Stimulated activated CD8-positive, alpha-beta memory T cell treated with anti-CD3 and anti-CD28 coated beads, Interleukin-15, amount 100 ng/mL, for 1 hour (primary cell): Measurements from ENCODE around the gene SNX8.
A peak's percentile ranks its signal among the peaks of the same experiment; 100 is the strongest.
"Not testable (repeated sequence)": the region's sequence is repeated elsewhere in the genome, so short reads cannot be mapped to it uniquely, and the experiment has no call there.

Source experiments
- DNase-seq: peaks from one replicate; pipeline ENCODE4 v3.0.0-alpha.2; 2020; ENCODE audit warnings: low read depth

SNX8 gene, protein sequence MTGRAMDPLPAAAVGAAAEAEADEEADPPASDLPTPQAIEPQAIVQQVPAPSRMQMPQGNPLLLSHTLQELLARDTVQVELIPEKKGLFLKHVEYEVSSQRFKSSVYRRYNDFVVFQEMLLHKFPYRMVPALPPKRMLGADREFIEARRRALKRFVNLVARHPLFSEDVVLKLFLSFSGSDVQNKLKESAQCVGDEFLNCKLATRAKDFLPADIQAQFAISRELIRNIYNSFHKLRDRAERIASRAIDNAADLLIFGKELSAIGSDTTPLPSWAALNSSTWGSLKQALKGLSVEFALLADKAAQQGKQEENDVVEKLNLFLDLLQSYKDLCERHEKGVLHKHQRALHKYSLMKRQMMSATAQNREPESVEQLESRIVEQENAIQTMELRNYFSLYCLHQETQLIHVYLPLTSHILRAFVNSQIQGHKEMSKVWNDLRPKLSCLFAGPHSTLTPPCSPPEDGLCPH

DNA sequence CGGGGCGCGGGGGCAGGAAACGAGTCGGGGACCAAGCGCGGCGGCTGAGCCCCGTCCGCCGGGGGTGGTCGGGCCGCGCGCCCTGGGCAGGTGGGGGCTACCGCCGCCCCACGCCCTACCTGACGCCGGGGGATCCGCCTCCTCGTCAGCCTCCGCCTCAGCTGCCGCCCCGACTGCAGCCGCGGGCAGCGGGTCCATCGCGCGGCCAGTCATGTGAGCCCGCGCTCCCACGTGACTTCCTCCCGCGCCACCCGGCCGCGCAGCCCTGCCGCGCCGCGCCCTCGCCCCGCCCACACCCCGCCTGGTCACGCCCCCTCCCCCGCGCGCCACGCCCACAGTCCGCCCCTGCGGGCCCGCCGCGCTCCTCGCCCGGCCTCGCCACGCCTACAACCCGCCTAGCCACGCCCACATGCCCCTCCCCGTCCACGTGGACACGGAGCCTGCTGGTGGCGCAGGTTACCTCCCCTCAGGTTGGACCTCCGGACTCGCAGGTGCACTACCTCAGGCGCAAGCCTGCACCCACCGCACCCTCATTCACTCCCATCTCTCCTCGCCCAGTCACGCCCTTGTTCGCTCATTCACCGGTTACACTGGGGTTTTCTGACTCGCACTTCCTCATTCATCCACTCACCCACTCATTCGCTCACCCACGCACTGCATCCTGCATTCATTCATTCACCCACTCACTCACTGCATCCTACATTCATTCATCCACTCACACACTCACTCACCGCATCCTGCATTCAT lies at the start of gene SNX8:
Gene SNX8, minus strand, starts transcription at position 233 of the 747 bp plus-strand sequence. Its CDS starts 20 bp downstream, at position 213.
- peak; percentile 98 for DNase-seq

DNA sequence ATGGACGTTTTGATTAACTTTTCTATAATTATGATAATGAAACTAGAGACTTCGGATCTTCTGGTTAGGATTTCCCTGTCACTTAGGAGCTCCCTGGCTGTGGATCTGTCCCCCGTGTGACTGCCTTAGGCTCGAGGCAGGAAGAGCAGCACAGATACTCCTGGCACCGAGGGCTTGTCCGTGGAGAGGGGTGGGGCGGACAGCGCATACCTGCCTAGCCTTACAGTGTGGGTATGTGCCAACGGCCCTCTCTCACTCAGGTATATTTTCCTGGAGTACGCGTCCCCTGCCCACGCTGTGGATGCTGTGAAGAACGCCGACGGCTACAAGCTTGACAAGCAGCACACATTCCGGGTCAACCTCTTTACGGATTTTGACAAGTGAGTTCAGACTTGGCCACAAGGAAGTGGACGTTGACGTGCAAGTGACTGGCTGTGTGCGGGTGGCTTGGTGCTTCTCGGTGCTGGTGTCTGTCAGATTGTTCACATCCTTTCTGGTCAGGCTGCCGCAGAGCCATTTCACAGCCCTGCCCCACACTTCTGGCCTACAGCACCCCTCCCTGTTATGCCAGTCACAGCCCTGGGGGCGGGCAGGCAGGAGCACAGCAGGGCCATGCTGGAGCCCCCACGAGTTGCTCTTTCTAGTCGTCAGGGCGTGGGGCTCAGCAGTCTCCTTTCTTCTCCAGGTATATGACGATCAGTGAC lies 48.3 kb upstream of the SNX8 start:
- no peak for DNase-seq

DNA sequence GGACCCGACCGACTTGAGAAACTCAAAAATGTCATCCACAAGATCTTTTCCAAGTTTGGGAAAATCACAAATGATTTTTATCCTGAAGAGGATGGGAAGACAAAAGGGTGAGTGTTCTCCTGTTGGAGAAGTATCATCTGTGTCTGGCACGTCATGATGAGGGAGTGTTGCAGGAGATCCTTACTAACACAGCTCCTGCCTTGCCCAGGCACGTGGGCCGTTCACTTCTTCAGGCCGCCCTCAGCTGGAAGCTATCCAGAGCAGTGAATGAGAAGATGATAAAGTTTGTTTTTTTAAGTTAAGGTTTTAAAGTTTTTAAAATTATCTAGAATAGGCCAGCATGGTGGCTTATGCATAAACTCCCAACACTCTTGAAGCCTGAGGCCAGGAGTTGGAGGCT lies 46.6 kb upstream of the SNX8 start:
- no peak for DNase-seq

DNA sequence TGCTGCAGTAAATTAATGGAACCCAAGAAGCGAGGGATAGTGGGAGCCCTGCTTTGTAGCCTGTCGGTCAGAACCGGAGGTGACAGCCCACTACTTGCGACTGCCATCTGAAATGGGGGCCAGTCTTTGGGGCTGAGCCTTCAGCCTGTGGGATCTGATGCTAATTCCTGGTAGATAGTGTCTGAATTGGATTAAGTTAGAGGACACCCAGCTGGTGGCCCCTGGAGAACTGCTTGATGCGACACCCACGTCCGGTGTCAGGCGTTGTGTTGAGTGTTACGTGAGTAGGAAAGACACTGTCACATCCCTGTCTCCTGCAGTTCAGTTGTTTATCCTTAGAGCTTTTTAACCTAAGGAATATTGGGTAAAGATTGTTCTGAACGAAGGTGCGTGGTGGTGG lies 45.4 kb upstream of the SNX8 start:
- DNase-seq: no peak

DNA sequence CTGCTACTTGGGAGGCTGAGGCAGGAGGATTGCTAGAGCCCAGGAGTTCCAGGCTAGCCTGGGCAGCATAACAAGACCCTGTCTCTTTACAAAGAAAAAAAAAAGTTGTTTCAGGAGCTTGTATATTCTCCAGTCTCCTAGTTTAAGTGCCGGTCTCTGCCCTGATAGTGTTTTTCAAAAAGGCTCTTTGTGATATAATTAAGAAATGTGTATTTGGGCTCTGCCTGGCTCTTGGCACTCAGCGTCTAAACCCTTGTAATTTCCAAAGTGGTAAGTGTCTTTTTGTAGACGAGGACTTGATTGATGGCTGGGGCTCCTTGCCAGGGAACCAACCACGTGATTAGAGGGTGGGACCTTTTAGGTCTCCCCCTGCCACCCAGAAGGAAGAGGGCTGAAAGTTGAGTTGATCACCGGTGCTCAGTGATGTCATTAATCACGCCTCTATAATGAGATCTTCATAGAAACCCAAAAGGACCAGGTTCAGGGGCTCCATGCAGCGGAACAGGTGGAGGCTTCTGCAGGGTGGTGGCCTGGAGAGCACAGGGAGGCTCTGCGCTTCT lies 44.8 kb upstream of the SNX8 start:
- DNase-seq: no peak

DNA sequence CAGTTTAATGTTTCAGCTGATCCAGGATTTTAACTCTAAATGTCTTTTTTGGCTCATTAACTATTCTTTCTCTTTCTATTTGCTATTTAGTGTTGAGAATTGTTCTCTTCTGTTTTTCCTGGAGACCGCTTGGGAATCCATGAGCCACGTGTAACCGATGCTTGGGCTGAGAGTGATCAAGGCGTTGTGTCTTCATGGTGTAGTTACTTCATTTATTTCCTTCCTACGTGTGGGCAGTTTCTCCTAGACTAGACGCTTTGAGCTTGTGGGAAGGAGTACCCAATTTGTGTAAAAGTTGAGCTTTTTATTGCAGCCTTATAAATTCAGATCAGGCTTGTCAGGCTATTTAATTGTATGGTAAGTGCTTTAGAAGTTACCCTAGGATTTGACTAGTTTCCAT lies 43.3 kb upstream of the SNX8 start:
- DNase-seq: no peak

DNA sequence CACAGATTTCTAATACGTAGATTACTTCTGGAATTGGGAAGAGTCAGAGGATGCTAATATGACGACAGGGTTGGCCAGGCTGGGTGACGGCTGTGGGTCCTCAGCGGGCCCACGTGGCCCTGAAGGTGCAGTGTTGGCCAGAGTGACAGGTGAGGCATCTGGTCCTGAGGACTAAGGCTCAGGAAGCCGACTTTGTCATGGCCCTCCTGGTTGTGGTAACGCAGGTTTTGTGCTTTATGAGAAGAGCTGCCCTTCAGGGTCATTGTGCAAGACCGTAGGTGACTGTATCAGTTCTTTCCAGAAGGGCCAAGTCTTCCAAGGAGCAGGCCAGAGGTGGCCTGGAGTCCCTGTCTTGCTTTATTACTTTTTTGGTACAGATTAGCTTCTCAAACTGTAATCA lies 42.9 kb upstream of the SNX8 start:
- no peak for DNase-seq

DNA sequence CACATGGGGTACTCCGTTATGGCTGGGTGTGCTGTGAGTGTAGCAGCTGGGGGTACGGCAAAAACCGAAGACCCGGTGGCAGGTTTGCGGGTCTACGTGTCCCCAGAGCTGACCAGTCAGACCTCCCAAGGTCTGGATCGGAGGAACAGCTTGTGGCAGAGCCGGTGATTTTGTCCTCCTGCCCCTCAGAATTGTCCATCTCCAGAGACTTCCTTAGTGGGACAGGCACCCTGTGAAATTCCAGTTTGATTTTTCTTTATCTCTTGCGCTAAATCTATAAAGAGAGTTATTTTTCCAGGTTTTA lies 41.4 kb upstream of the SNX8 start:
- DNase-seq: no peak

DNA sequence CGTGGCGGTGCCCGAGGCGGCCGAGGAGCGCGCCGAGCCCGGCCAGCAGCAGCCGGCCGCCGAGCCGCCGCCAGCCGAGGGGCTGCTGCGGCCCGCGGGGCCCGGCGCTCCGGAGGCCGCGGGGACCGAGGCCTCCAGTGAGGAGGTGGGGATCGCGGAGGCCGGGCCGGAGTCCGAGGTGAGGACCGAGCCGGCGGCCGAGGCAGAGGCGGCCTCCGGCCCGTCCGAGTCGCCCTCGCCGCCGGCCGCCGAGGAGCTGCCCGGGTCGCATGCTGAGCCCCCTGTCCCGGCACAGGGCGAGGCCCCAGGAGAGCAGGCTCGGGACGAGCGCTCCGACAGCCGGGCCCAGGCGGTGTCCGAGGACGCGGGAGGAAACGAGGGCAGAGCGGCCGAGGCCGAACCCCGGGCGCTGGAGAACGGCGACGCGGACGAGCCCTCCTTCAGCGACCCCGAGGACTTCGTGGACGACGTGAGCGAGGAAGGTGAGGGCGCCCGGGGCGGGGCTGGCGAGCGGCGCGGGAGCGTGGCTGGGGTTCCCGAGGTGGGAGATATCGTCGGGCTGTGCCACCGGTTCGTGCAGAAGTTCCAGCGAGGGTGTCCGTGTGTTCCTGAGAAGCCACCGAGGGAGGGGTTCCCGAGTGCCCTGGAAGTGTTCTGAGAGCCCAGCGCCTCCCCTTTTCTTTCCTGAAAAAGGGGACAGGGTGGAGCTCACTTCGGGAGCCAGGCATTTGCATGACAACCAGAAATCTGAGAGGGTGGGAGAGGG lies 40.9 kb upstream of the SNX8 start:
- DNase-seq: no peak

DNA sequence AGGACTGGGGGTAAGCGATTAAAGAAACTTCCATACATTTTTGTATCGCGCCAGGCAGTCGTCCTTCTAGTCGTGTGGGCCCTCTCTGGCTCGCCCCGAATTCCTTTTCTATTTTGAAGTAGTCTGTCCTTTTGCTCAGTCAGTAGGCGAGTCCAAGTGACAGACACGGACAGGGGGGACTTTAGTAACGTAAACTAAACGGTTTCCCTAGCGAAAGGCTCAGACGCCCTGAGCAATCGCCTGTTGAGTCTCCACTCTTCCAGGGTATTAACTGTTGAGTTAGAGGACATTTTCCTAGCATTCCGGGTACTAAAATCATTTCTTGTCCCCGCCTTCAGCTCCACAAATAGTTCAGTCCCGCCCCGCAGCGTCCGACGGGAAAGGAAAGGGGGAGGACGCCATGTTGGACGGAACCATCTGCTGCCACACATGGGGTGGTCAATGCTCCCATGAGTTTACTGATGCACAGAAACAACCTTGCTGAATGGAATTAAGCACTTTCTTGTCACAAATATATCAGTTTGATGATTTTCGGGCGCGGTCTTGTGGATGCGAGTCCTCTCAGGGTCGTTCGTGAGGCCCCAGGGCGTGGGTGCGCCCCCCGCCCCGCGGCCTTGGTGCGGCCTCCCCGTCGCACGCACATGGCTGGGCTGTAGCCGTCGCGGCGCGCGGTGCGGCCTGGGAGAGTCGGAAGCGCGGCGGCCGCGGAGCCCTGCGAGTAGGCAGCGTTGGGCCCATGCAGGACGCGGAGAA lies 40.1 kb upstream of the SNX8 start, which contains the start of gene EIF3B:
Gene EIF3B, plus strand, starts transcription at position 642 of the 753 bp plus-strand sequence. Its CDS starts 95 bp downstream, at position 737.
- DNase-seq: peak; percentile 77

DNA sequence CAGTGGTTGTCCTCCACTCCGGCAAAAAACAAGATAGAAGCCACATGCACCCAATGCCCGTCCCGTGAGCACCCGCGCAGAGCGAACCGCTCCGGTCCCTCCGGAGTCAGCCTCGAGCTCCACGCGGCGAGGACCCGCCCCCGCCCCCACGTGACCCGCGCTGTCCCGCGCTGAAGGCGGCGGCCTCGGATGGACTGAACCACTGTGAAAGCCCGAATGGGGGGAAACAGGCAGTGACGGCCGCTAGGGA lies 39.6 kb upstream of the SNX8 start:
- DNase-seq: peak; percentile 76

DNA sequence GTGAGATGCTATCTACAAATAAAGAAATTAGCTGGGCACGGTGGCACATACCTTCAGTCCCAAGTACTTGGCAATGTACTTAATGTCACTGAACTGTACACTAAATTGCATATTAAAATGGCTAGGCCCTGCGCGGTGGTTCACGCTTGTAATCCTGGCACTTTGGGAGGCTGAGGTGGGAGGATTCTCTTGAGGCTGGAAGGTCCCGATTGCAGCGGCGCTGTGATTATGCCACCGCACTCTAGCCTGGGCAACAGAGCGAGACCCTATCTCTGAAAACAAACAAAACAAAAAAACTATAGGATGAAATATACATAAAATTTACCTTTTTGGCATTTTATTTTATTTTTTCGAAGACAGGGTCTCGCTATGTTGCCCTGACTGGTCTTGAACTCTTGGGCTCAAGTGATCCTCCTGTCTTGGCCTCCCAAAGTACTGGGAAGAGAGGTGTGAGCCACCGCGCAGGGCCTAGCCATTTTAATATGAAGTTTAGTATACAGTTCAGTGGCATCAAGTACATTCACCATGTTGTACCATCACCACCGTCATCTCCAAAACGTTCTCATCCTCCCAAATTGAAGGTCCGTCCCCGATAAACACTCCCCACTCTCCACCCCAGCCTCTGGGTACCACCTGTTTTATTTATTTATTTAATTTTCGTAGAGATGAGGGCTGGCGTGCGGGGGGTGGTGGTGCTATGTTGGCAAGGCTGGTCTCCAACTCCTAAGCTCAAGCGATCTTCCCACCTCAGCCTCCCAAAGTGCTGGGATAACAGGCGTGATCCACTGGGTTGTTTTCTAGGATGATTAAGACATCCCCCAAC lies 39.1 kb upstream of the SNX8 start:
- no peak for DNase-seq

DNA sequence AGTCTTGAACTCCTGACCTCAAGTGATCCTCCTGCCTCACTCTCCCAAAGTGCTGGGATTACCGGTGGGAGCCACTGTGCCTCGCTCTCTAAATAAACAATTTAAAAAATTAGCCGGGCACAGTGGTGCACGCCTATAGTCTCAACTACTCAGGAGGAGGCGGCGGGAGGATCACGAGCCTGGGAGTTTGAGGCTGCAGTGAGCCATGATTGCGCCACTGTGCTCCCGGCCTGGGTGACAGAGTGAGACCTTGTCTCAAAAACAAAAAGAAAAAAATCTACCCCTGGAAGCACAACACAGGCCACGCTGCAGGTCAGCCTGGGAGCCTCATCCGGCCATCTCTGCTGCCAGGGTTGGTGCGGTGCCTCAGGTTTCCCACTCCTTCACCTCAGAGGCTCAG lies 36.6 kb upstream of the SNX8 start:
- DNase-seq: no peak

DNA sequence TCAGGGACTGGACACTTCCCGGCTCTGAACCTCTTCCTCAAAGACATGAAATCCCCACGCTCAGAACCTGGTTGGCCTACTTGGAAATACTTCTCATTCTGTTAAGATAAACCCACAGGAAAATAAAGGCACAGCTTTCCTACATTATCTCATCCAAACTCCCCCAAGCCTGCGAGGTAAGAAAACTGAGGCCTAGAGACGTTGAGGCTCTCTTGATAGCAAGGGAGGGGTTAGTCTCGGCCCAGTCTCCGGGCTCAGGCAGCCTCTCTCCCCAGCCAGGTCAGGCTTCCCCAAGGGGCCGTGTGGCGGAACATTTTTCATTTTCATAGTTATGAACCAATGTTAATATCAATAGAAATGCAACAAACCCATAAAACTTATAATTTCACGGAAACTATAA lies 35.8 kb upstream of the SNX8 start:
- no peak for DNase-seq

DNA sequence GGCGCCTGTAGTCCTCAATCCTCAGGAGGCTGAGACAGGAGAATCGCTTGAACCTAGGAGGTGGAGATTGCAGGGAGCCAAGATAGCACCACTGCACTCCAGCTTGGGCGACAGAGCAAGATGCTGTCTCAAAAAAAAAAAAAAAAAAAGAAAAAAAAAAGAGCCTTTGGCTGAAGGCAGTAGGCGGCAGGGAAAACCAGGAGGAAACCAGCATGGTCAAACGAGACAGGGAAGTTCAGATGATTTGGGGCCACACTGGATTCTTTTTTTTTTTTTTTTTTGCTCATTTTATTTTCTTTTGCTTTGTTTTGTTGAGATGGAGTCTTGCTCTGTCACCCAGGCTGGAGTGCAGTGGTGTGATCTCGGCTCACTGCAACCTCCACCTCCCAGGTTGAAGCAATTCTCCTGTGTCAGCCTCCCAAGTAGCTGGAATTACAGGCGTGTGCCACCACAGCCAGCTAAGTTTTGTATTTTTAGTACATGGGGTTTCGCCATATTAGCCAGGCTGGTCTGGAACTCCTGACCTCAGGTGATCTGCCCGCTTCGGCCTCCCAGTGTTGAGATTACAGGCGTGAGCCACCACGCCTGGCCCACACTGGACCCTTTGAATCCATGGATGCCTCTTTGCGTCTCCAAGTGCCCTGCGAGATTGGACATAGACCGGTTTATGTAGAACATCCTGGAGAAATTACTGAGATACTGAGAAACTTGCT lies 33.3 kb upstream of the SNX8 start:
- not testable (repeated sequence) for DNase-seq

DNA sequence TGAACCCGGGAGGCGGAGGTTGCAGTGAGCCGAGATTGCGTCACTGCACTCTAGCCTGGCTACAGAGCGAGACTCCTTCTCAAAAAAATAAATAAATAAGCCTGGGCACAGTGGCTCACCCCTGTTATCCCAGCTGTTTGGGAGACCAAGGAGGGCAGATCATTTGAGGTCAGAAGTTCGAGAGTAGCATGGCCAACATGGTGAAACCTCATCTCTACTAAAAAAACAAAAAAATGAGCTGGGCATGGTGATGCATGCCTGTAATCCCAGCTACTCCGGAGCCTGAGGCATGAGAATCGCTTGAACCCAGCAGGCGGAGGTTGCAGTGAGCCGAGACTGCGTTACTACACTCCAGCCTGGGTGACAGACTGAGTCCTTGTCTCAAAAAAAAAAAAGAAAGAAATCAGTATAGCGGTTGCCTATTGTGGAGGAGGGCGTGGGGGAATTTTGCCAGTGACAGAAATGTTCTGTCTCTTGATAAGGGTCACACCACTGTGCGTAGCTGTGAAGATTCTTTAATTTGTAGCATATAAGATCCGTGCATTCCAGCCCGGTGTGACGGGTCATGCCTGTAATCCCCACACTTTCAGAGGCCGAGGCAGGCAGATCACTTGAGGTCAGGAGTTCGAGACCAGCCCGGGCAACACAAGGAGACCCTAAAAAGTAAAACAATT lies 22.5 kb upstream of the SNX8 start:
- DNase-seq: no peak

DNA sequence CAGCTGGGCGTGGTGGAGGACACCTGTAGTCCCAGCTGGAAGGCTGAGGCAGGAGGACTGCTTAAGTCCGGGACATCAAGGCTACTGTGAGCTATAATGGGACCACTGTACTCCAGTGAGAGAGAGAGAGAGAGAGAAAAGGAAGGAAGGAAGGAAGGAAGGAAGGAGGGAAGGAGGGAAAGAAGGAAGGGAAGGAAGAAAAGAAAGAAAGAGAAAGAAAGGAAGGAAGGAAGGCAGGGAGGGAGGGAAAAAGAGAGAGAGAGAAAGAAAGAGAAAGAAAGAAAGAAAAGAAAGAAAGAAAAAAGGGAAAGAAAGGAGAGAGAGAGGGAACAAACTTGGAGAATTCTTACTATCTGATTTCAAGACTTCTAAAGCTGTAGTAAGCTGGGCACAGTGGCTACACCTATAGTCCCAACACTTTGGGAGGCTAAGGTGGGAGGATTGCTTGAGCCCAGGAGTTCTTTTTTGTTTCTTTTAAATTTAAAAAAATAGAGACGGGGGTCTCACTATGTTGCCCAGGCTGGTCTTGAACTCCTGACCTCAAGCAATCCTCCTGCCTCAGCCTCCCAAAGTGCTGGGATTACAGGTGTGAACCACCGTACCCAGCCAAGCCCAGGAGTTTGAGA lies 18.5 kb upstream of the SNX8 start:
- DNase-seq: not testable (repeated sequence)

DNA sequence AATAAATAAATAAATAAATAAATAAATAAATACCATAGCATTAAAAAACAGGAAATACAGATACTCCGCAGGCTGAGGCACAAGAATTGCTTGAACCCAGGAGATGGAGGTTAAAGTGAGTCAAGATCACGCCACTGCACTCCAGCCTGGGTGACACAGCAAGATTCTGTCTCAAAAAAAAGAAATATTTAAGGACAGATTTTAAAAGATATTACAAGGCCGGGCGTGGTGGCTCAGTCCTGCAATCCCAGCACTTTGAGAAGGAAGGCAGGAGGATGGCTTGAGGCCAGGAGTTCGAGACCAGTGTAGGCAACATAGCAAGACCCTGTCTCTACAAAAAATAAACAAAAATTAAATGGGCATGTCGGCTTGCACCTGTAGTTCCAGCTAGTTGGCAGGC lies 17.5 kb upstream of the SNX8 start:
- no peak for DNase-seq

DNA sequence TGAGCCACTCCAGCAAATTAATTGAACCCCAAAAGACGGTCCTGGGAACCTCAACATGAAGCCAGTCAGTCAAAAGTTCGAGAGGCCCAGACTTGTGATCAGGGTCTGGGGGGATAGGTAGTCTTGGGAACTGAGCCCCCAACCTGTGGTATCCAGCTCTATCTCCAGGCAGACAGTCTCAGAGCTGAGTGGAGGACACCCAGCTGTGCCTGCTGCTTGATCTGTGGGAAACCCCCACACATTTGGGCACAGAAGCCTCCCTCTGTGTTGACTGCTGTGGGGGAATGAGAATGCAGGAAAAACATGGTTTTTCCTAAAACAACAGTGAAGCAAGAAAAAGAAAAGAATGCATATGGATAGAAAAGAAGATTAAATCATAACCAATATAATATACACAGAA lies 16.3 kb upstream of the SNX8 start:
- DNase-seq: no peak
